ENCODE measurements around the gene ARHGAP21. TPM values are rescaled to one million over a fixed set of nuclear protein-coding genes. Genes with fewer than 3 reads are reported as not detected.

The ARHGAP21 gene
- total and polyA plus RNA-seq, 2 donors (not counting 1 experiment from before 2014, with no cell fraction given), result 5.3 to 25.5 TPM

- ChIA-PET CTCF (no interaction called here), POLR2A (no interaction called here)
- Histone ChIP-seq H3K4me1 (ENCODE audit: control insufficient read depth in 2 of 2, insufficient read depth in 2 of 2, low read length in 2 of 2) (no peaks in the 10 kb centered on the region), H3K4me2 (replicated peaks; ENCODE audit: low read depth, low read length, poor library complexity, severe bottlenecking) (no peak overlapping the region), H3K27me3 (replicated peaks in 1 of 4; ENCODE audit: control extremely low read depth in 1 of 4, control insufficient read depth in 3 of 4, insufficient read depth in 4 of 4, low read length in 3 of 4) (no peaks in the 10 kb centered on the region), H3K36me3 (replicated peaks in 1 of 2; ENCODE audit: control extremely low read depth in 1 of 2, control insufficient read depth in 1 of 2, extremely low read depth in 1 of 2, insufficient read depth in 2 of 2, low read length in 1 of 2) (no peaks in the 10 kb centered on the region), H4K20me1 (ENCODE audit: control insufficient read depth, insufficient read depth, low read length, poor library complexity, severe bottlenecking) (no peaks in the 10 kb centered on the region), H3K27ac (ENCODE audit: low read length in 2 of 2) (no peak overlapping the region), H3K4me3 (ENCODE audit: control extremely low read depth in 1 of 5, extremely low read depth in 1 of 5, insufficient read depth in 1 of 5, low read depth in 2 of 5, low read length in 4 of 5) (no peak overlapping the region), H2AFZ (ENCODE audit: insufficient read depth, low read depth, low read length, poor library complexity, severe bottlenecking) (no peak overlapping the region), H3K79me2 (ENCODE audit: control insufficient read depth, insufficient read depth, low read length) (no peaks in the 10 kb centered on the region), H3K9ac (ENCODE audit: low read length) (no peak overlapping the region), H3K9me3 (ENCODE audit: control extremely low read depth in 1 of 3, control insufficient read depth in 2 of 3, insufficient read depth in 1 of 3, low read length in 2 of 3) (no peaks in the 10 kb centered on the region)
- TF ChIP-seq, protein P1, sequence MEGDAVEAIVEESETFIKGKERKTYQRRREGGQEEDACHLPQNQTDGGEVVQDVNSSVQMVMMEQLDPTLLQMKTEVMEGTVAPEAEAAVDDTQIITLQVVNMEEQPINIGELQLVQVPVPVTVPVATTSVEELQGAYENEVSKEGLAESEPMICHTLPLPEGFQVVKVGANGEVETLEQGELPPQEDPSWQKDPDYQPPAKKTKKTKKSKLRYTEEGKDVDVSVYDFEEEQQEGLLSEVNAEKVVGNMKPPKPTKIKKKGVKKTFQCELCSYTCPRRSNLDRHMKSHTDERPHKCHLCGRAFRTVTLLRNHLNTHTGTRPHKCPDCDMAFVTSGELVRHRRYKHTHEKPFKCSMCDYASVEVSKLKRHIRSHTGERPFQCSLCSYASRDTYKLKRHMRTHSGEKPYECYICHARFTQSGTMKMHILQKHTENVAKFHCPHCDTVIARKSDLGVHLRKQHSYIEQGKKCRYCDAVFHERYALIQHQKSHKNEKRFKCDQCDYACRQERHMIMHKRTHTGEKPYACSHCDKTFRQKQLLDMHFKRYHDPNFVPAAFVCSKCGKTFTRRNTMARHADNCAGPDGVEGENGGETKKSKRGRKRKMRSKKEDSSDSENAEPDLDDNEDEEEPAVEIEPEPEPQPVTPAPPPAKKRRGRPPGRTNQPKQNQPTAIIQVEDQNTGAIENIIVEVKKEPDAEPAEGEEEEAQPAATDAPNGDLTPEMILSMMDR (IDR thresholded peaks at IDR 0.05), result no peak
- TF ChIP-seq EZH2 (IDR thresholded peaks at IDR 0.05; ENCODE audit: borderline replicate concordance, insufficient read depth, low read depth, low read length, poor library complexity, severe bottlenecking), result no peak
- no peaks in the 10 kb centered on the region for H3K27me3 Mint-ChIP-seq
- ATAC-seq (ENCODE audit: low read depth) (no peak), DNase-seq (no peak)
- H3K4me1 Mint-ChIP-seq, result no peaks in the 10 kb centered on the region
- no peaks in the 10 kb centered on the region for H3K9me3 Mint-ChIP-seq (ENCODE audit: insufficient read depth)
- intact Hi-C loops (cut with micrococcal nuclease), result no loop called here
- no peak overlapping the region for H3K4me3 Mint-ChIP-seq
- WGBS (ENCODE audit: insufficient coverage), result 80% methylated on average over 1 of the region's 2 CpGs
- H3K27ac Mint-ChIP-seq, result no peak overlapping the region
These were observed 134.4 kb downstream of the ARHGAP21 start for GRCh38 chr10:24589265-24589664.

DNA sequence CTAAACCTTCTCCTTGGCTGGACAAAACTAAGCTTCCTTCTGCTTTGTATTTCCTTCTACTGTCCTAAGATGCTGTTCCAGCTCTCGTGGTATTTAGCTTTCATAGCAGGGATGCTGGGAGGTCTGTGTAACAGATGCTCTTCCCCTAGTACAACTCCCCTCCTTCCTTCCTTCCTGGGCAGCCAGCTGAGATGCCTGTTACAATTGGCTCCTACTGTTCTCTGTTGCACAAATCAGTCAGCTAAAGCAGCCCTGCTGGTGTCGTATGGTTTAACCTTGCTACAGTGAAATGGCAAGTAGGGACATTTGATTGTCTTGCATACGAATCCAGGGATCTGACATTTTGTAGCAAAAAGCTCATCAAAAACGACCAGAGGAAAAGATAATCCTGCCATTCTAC, 143.8 kb downstream of the ARHGAP21 start:
- H3K27ac Mint-ChIP-seq, result no peak overlapping the region

More for the DNA sequence above, 143.8 kb downstream of the ARHGAP21 start:
- peaks cover 0 to 5% (median 0%) of the 10 kb centered on the region in 3 donors for H3K9me3 ChIP-seq (ENCODE audit: control extremely low read depth in 1 of 3, control insufficient read depth in 2 of 3, insufficient read depth in 1 of 3, low read length in 2 of 3)
- intact Hi-C loops (cut with micrococcal nuclease), result no loop called here
- no peak overlapping the region for H2AFZ ChIP-seq (ENCODE audit: insufficient read depth, low read depth, low read length, poor library complexity, severe bottlenecking)
- no peaks in the 10 kb centered on the region for H4K20me1 ChIP-seq (ENCODE audit: control insufficient read depth, insufficient read depth, low read length, poor library complexity, severe bottlenecking)
- Mint-ChIP-seq H3K4me1 (no peaks in the 10 kb centered on the region), H3K9me3 (ENCODE audit: insufficient read depth) (no peaks in the 10 kb centered on the region), H3K27me3 (no peaks in the 10 kb centered on the region), H3K4me3 (no peak overlapping the region)
- H3K4me2 ChIP-seq (replicated peaks; ENCODE audit: low read depth, low read length, poor library complexity, severe bottlenecking), result no peak overlapping the region
- TF ChIP-seq EZH2 (IDR thresholded peaks at IDR 0.05; ENCODE audit: borderline replicate concordance, insufficient read depth, low read depth, low read length, poor library complexity, severe bottlenecking), result no peak
- no peak overlapping the region for H3K9ac ChIP-seq (ENCODE audit: low read length)
- no peaks in the 10 kb centered on the region for H3K27me3 ChIP-seq (replicated peaks in 1 of 4; ENCODE audit: control extremely low read depth in 1 of 4, control insufficient read depth in 3 of 4, insufficient read depth in 4 of 4, low read length in 3 of 4)
- ATAC-seq (ENCODE audit: low read depth) (no peak), DNase-seq (no peak)
- ChIA-PET CTCF (no interaction called here), POLR2A (no interaction called here)
- WGBS (ENCODE audit: insufficient coverage), result no CpG with 5 or more reads among the region's 4 CpGs
- H3K36me3 ChIP-seq (replicated peaks in 1 of 2; ENCODE audit: control extremely low read depth in 1 of 2, control insufficient read depth in 1 of 2, extremely low read depth in 1 of 2, insufficient read depth in 2 of 2, low read length in 1 of 2), result no peaks in the 10 kb centered on the region
- H3K27ac ChIP-seq (ENCODE audit: low read length in 2 of 2), result no peak overlapping the region
- H3K4me3 ChIP-seq (ENCODE audit: control extremely low read depth in 1 of 5, extremely low read depth in 1 of 5, insufficient read depth in 1 of 5, low read depth in 2 of 5, low read length in 4 of 5), result no peak overlapping the region
- no peaks in the 10 kb centered on the region for H3K79me2 ChIP-seq (ENCODE audit: control insufficient read depth, insufficient read depth, low read length)
- H3K4me1 ChIP-seq (ENCODE audit: control insufficient read depth in 2 of 2, insufficient read depth in 2 of 2, low read length in 2 of 2), result no peaks in the 10 kb centered on the region

Data from B cell (primary cell).